ENCODE measurements around the gene GLUD2.

- TF ChIP-seq CTCF (IDR thresholded peaks at IDR 0.05 in 2 of 3, conservative IDR thresholded peaks at IDR 0.05 in 1 of 3; ENCODE audit: insufficient read depth in 2 of 3, low read depth in 1 of 3, low read length in 3 of 3) (no peak), MAFF (IDR thresholded peaks at IDR 0.05; ENCODE audit: low read length) (no peak), MTA1 (IDR thresholded peaks at IDR 0.05; ENCODE audit: borderline replicate concordance) (no peak), POLR2A (conservative IDR thresholded peaks at IDR 0.05) (no peak), ELF2 (CRISPR knock-in tag; IDR thresholded peaks at IDR 0.05) (no peak), GABPA (tag; conservative IDR thresholded peaks at IDR 0.05; ENCODE audit: low read depth) (no peak), MCM7 (IDR thresholded peaks at IDR 0.05) (no peak), HNRNPL (IDR thresholded peaks at IDR 0.05; ENCODE audit: low read depth, low read length) (no peak), ILF3 (IDR thresholded peaks at IDR 0.05; ENCODE audit: borderline replicate concordance) (no peak), ZHX1 (conservative IDR thresholded peaks at IDR 0.05; ENCODE audit: low read length) (no peak)
These were observed 48.0 kb upstream of the GLUD2 start for GRCh38 chrX:120999413-120999812.

Data from K562 (cell line).